Stimulated activated CD4-positive, alpha-beta T cell treated with anti-CD3 and anti-CD28 coated beads, Interleukin-4, amount 100 ng/mL, for 1 hour (primary cell): Measurements from ENCODE around the gene SEC16A.

ENCODE experiments used
- DNase-seq: peaks from one replicate; pipeline ENCODE4 v3.0.0-alpha.2; 2020

Gene SEC16A

GRCh38 chr9:136394312-136395019 is 88.4 kb downstream of the SEC16A start:
- DNase-seq = no peak

GRCh38 chr9:136393531-136393930 is 89.3 kb downstream of the SEC16A start:
- DNase-seq = no peak

- DNase-seq = no peak
These were observed 90.0 kb downstream of the SEC16A start for GRCh38 chr9:136392538-136393449.

GRCh38 chr9:136391737-136392537 is 90.9 kb downstream of the SEC16A start:
- no peak for DNase-seq
